ENCODE results near the gene BTBD18.

BTBD18 gene, protein sequence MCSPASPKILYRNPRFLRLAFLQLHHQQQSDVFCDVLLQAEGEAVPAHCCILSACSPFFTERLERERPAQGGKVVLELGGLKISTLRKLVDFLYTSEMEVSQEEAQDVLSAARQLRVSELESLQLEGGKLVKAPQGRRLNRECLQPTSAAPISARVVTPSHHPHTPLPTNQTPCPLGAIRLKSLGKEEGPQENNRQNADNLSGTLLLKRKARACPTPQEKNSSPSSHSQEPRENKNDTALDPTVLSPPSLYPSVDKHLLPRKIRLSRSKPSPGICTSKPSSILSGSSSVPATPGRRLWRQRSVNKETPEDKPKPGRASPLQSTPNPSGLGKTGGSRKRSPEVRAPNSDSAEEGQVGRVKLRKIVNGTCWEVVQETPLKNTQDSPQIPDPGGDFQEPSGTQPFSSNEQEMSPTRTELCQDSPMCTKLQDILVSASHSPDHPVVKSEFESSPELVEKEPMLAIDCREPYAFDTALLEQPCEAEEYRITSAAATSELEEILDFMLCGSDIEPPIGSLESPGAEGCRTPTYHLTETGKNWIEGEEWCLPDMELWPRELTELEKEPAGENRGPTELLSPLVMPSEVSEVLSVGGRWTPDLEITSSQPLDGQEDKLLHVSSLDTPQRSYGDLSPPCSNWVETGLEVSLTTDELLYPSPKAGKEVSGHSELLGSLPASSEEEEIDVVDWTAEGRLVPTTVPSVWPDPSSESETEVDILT

DNA sequence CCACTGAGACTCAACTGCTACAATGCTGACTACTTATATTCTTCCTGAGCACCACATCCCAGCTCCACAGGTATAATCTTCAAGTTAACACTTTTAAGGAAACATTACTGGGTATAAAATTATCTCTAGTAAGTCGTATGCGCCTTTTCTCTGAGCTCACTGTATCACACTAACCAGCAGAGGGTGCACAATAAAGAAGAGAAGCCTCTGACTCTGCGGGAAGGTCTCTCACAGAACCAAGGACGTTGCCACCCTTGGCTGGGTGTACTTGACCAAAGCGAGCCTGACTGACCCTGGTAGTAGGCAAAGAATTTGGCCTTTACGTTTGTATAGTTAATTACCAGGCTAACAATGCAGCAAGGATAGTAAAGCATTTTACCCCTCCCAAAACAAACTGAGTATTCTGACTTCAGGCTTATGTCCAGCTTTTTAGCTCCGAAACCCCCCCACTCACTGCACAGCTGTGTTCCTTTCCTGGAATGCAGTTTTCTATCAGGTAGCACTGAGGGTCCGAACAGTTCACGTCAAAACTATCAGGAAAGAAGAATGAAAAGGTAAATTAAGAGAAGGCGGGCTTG, at the start of gene BTBD18:
TSS of gene BTBD18 (minus strand) at position 144 of the 578 bp plus-strand sequence. CDS start 631 bp downstream, outside the sequence.
- peak; percentile 15 for DNase-seq

DNA sequence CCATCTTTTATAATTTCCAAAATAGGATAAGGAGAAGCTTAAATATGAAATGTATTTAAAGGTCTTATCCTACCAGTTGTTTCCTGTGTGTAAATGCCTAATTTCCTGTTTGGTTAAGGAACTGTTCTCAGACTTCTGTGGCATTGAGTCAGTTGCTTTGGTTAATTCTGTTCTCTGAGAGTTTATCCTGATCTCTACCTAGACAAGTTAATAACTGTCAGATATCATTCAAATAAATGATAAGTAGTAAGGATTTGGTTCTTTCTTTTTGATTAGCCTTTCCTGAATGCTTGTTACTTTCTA, 49.5 kb upstream of the BTBD18 start:
- no peak for DNase-seq

DNA sequence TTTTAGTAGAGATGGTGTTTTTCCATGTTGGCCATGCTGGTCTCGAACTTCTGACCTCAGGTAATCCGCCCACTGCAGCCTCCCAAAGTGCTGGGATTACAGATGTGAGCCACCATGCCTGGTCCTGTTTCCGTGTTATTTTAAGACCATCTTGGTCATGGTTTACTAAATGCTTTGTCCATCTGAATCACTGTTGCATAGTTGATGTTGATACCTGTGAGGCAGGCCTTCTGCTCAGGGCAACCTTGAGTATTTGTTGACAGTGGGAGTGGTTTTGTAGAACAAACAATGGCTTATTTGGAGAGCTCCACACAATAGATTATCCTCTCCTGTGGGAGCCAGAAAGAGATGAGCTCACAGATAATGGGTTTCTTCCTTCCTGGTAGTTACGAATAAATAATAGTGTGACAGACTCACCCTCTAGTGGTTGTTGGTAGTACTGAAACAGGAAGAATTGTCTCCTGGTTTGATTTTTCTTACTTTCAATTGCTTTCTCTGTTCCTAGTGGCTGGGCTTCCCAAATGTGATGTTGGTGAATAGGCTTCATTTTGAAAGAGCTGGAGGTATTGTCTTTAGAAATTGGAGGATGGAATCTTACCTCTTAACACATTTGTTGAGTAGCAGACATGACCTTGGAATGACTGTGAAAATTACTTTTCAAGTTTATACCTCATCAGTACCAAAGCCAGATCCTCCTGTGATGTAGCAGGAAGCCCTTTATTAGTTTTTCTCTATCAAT, 49.0 kb upstream of the BTBD18 start:
- peak; percentile 40 for DNase-seq

DNA sequence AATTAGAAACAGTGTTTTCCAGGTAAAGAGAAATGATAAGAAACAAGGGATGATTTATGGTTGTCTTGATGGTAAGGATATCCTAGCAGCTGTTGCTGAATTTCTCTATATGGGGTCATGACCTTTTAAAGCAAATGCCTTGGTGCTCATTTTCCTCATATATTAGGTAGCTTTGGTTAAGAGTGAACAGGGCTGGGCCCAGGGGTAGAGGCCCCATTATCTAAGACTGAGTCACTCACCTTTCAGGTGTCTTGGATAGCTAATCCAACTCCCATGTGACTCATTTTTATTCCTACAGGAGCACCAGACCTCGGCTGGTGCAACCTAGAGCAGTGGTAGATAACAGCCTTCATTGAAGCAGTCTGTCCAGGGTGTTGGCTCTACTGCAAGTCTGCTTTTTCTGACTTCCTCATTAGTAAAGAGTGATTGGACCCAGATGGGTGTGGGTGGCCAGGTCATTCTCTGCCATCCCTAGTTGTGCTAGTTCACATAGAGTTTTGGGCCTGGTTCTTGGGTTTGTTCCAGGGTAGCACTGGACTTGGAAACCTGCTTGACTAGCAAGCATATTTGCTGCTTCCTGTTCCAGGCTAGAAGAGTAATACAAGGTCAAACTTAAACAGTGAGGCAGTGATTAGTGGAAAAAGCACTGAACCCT, 47.4 kb upstream of the BTBD18 start:
- DNase-seq: peak; percentile 93

DNA sequence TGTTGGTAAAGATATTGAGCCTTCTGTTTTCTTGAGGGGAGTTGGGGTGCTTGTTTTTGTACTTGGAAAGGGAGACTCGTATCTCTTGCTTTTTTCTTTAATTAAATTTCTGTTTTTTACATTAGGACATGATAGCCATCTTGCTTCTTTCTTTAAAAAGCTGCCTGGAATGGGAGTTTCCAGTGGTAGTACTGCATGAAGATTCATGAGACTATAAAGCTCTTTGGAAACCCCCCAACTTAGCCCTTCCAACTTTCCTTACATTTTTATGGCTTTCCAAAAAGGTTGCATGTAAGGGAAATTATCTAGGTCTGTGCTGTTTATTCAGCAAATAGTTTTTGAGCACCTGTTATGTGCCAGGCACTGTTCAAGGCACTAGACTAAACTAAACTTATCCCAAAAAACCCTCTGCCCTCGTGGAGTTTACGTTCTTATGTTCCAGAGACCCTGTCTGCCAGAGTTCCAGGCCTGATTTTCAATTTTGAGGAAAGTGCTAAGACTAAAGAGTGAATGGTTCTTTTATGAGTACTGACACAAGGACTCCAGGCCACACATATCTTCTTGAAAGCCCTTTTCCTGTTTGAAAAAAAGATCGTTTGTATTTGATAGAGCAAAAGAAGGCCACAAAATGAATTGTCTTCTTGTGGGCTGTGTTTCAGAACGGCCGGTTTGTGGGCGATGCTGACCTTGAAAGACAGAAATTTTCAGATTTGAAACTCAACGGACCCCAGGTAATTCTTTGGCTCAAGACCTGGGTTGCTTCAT, 41.9 kb upstream of the BTBD18 start:
- DNase-seq: no peak

DNA sequence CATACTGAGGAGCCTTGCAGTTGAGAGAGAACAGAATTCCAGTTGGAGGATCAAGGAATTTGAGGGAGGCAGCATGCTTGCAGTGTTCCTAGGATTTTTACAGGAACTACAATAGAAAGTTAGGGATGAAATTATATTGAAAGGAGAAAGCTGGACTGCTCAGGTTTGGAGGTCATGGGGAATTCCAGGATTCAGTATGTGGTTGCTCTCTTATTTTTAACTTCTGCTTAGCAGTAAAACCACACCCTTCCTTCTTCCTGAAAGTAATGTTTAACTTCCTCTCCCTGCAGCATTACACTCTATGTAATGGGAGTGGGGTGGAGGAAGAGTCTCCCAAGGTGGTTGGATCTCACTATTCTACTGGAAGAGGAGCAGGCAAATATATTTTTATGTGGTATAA, 41.3 kb upstream of the BTBD18 start:
- peak; percentile 50 for DNase-seq

DNA sequence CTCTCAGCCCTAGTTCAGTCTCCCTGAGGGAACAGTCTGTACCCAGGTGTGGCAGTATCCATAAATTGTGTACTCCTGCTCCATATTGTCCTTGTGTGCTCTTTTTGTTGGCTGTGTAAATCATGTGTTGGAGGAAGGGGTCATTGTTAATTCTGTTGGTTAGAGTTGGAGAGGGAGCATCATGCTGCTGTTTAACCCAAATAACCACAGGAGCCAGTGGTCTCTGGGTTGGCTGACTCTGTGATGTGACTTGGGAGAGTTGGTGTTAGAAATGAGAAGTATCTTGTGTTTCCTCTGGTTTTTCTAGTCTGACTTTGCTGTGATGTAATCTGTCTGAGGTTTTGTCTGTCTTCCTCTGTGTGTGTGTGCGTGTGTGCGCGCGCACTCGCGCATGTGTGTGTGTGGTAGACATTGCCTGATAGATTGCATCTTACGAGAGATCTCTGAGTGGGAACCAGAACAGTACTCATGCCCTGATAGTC, 40.5 kb upstream of the BTBD18 start:
- no peak for DNase-seq

DNA sequence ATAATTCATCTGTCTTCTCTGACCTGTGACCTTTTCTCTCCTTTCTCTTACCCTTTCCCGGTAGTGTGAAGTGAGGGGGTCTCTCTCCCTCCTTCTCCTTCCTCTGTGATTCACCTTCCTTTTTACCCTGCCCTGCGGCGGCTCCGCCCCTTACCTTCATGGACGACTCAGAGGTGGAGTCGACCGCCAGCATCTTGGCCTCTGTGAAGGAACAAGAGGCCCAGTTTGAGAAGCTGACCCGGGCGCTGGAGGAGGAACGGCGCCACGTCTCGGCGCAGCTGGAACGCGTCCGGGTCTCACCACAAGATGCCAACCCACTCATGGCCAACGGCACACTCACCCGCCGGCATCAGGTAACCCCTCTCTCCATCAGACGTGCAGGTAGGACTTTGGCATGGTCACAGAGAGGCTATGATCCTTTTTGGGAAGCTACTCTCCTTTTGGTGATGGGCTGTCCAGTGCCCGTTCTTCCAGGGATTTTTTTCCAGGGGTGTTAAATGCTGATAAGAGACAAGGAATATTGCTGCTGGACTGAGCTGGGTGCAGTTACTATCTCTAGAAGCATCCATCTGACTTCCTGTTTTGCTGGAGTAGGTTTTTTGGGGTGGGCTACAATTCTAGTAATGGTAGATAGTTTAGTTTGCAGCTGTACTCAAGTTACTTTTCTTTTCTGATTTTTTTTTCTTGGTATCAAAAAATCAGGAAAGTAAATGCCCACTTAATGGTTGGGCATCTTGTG, 39.9 kb upstream of the BTBD18 start:
- DNase-seq: no peak

DNA sequence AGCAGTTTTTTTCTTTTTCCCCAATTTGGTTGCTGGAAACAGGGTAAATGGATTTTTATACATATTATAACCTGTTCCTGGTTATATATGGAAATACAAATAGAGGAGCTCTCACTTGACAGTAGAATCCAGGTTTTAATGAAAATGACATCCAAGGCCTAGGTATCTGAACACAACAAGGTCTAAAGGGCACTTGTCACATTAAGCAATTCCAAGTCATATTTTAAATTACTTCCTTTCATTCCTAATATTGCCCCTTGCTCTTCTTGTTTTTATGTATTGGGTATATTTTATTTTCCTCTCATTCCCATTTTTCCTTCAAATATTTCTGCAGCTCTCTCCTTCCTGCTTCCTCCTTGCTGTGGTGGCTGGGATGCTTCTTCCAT, 37.1 kb upstream of the BTBD18 start:
- no peak for DNase-seq

DNA sequence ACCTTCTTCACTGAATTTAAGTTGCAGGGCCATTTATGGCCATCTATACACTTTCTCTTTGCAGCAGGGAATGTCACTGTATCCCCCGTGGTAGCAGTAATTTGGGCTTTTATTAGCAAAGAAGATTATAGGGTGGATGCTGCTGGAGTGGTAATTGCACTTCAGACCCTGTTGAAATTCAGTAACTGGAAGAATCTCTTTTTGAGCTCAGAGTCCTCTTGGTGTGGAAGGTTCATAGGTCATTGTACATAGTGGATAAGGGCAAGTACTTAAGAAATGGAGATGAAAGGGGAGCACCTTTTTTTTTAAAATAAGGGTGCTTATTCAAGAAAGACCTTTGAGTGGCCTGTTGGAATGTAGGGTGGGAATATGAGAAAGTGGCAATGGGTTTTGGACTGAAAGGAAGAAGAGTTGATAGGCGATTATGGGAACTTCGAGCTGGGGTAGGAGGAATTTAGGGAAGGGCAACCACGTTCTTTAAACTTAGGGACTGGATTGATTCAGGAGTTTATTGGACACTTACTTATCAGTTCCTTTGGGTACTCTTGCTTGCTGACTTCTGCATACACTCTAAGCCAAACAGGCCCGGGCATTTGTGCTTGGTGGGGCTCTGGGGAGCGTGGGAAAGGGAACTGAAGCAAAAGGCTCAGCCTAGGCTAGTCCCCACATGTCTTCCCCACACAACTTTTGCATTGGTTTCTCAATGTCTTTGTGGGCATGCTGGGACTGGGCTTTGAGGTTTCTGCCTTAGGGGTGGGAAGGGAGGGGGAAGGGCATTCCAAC, 36.5 kb upstream of the BTBD18 start:
- no peak for DNase-seq

DNA sequence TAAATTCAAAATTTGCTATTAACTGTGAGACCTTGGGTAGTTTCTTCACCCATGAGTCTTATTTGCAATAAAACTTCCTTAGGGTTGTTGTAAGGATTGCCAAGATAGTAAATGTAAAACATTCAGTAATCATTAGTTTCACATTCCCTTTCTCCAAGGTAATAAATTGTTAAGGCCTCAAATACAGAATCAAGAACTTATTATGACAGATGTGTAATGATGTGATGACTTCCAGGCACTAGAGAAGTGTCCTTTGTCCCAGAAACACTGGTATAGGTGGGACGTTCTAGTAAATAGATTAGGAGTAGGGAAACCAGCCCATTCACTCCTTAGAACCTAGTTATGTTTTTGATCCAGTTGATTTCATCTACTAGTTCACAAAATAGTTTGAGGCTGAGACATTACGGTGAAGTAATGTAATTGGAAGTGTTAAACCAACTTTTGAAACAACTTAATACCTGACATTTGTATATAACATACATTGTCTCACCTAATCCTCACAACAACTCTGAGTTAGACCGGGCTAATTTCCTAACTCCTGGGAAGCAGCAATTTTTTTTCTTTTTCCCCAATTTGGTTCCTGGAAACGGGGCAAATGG, 35.5 kb upstream of the BTBD18 start:
- DNase-seq: no peak

DNA sequence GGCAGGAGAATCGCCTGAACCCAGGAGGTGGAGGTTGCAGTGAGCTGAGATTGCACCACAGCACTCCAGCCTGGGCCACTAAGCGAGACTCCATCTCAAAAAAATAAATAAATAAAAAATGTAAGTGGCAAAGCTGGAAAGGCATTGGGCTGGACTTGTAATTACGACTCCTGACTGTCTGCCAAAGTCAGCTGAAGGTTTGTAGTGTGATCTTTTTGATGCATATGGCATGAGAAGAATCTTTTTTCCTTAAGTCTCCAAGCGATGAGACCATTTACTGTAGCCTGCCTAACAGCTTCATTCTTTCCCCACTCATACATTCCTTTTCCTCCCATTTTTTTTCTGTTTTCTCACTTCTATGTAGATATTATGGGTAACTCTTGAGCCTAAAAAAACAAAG, 34.8 kb upstream of the BTBD18 start:
- DNase-seq: no peak

DNA sequence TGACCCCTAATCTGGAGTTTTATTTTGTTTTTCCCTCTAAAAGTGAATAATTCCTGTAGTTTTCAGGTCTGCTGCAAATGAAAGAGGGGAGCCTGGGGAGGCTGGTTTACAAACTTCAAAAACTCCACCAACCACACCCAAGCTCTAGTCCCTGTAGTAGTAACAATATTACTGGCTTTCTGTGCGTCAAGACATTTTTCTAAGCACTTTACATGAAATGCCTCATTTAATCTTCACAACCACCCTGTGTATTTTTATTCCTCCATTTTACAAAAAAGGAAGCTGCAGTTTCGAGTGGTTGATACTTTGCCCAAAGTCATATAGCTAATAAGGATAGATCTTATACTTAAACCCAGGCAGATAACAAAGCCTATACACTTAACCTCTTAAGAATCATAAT, 33.5 kb upstream of the BTBD18 start:
- no peak for DNase-seq

DNA sequence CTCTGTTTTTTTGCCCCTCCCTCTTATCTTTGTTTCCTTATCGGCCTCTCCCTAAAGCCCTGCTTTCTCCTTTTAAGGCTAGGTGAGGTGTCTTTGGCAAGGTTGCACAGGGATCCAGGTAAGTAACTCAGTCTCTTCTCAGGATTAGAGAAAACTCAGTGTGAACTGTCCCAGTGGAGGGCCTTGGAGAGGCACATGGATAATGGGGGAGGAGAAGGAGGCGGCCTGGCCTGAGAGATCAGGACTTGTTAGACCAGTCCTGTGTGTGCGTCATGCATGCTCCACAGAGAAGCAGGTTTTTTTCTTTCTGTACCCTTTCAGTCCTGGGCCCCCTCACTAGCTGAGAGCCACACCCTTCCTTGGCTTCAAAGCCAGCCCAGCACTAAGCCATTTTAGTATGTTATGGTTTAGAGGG, 29.9 kb upstream of the BTBD18 start:
- no peak for DNase-seq

DNA sequence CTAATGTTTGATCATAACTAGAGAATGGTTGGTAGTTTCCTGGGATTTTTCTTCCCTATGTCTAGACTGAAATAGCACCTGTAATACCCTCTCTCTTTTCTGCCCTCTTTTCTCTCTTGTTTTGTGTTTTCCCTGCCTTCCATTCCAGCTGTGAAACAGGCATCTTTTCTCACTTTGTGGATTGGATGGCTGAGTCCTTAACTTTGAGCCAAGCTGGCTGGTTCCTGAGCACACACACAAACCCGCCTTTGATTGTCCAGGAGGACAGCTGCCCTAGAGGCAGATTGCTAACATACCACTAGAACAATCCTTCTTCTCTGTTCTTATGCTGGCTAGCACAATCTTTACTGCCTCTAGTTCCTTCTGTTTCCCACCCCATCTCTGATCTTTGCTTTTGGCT, 27.7 kb upstream of the BTBD18 start:
- peak; percentile 67 for DNase-seq

DNA sequence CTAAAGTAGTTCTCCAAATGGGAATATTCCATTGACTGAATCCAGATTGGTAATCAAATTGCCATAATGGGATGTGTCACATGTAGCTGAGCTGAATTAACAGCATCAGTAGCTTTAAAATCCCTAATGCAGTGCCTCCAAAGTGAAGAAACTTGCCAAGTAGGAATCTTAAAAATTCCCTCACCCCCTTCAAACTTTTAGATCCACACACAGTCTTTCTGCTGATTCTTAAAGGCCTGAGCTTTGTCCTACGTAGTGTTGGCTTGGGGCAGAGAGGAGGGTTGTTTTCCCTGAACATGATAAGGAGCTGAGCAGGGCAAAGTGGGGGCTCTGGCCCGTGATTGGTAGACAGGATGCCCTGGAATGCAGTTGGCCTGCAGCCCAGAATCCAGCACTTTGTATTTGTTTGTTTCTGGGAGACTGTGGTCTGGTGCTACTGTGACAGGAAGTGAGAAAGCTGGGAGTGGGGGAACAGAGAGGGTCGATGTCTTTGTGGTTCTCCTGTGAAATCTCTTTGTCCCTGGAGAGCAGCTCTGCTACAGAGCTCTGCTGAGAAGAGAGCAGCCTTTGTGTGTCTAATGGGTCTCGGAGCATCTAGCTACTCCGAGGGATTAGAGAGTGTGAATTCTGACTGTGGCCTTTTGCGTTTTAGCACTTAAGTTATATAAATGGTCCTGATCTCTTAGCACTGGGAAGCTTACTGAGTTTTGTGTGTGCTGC, 26.9 kb upstream of the BTBD18 start:
- DNase-seq: peak; percentile 99

DNA sequence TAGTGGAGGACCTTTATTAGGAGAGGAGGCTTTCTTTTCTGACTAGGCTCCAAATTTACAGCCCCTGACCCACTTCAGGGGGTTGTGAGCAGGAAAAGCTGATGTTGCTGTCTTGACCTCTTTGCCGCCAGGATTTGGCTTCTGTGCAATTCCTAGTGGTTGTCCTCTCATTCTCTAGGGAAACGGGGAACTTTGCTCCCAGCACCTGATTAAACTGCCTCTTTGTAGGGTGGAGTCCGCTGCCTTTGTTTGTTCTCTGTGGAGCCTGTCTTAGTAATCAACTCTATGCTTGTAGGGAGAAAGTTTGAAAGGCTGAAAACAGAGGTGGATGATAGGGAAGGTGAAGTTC, 26.3 kb upstream of the BTBD18 start:
- DNase-seq: no peak

DNA sequence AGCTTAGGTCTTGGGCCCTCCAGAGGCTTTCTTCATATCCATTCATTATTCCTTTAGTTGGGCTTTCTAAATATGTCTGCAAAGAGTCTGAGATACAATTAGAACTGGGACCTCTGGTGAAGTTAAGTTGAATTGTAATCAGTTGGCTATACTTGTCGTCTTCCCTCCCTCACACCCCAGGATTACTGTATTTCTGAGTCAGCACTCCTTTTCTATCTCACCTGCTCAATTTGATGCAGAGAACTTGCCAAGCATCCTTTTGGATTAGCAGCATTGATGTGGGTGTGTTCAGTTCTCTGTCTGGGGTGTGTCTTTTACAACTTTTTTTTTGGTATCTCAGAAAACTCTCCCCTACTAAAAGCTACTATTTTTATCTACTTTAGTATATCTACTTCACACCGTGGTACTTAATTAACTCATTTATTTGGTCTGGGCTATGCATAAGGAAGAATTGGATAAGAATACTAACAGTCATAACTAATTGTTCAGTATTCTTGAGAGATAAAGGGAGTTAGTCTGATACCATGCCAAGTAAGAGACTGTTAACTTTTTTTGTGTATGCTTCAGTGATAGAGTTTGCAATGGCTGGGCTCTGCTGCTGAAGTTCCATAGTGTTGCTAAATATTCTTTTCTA, 25.1 kb upstream of the BTBD18 start:
- peak; percentile 59 for DNase-seq

DNA sequence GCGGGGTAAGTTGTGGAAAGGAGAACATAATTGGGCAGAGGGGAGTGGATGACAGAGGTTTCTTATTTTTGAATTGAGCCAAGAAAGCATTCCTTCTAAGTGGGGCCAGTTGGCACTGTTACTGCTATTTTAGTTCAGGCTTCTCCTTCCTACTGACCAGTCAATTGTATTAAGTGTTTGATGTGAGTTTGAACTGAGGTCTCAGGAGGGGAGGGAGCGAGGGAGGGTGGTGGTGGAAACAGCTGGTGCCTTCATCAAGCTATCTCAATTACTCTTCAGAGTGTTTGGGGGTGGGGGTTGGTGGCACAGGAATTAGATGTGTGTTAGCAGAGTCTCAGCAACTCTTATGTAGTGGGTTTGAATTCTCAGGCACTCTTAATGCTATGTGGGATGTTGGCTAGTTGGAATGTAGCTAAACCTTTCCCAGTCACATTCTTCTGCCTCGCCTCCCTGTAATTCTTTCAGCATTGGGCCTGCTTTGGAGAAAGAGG, 24.5 kb upstream of the BTBD18 start:
- DNase-seq: peak; percentile 82

Measured in NCI-H226 (cell line).